UCSD-AML1 (cell line): ENCODE results near the gene SMAD6.
A peak's percentile ranks its signal among the peaks of the same experiment; 100 is the strongest.
"Not testable (repeated sequence)": the region's sequence is repeated elsewhere in the genome, so short reads cannot be mapped to it uniquely, and the experiment has no call there.

Experiments
- DNase-seq: peaks from one replicate; lab custom pipeline; 2025; ENCODE audit not compliant: unreplicated experiment; lab: John Stamatoyannopoulos, UW

The SMAD6 gene

DNA sequence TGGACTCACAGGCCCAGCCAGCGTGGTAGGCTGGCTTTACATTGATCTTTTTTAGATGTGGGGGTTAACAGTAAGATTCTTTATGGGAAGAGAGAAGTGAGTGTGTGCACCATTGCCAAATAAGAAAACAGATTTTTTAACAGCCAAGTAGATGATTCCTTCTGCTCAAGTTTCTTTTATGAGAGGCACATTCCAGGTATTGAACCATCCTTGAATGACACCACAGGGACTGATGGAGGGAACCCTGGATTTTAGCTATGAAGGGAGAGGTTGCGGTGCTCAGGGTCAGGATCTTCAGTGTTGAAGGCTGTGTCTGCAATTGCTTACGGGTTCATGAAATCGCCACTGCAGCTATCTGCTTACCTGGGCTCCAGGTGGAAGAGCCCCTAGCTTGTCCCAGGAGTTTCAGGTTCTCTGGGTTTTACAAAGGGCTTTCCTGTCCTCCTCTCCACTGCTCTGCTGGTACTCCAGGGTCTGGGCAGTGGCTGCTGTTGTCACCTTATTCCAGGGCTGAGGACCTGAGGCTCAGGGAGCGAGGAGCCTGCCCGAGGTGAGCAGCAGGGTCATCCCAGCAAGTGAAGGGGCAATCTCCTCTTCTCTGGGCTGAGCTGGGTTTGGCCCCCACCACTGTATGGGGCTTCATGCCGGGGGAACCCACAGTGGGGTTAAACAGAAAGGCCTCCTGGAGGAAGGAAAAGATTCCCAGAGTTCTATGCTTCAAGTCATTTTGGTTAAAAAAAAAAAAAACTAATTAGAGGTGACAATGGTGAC, 53.4 kb downstream of the SMAD6 start:
- DNase-seq, result no peak

DNA sequence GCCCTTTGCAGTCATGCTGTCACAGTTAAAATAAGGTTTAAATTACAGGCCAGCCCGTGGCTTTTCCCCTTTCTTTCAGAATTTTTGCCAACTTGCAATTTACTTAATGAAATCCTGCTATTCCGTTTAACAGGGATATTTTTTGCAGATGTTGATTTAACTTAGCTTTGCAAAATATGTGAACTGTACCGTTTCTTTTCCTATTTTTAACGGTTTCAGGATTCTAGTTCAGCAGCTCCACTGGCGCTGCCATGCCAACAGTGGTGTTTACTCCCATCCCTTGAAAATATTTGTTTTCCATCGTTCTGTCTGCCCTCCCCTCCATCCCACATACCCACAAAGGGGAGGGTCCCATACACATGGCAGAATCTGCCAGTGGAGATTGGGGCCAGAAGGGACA, 54.3 kb downstream of the SMAD6 start:
- DNase-seq, result no peak

DNA sequence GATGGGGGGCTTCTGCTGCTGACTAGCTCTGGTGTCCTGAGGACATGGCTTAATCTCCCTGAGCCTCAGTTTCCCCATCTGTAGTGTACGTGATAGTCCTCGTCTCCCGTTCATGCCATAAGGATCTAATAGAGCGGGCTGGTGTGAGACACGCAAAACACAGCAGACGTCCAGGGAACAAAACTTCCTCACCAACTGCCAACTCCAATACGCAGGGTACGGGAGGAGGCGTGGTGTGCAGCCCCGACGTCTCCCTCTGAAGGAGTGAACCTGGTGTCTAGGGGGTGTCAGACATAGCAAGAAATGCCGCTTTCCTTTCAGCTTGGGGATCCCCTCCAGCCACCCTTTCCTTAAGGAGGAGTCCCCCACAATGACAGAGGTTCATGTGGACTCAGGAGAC, 55.0 kb downstream of the SMAD6 start:
- no peak for DNase-seq

DNA sequence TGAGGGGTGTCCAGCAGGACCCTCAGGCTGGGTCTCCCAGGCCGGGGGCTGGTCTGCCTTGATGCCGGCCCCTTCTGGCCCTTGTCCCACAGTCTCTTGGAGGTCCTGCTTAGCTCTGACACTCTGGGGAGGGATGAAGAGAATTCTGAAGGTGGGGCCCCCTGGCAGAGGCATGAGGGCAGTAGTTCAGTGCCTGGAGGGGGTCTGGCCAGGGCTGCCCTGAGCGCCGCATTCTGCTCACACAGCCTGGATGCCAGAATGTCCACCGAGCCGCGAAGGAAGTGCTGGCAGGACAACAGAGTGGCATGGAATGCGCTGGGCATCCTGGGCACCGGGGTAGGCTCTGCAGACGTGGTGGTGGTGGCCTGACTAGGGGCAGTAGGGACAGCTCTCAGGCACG, 55.5 kb downstream of the SMAD6 start:
- no peak for DNase-seq

DNA sequence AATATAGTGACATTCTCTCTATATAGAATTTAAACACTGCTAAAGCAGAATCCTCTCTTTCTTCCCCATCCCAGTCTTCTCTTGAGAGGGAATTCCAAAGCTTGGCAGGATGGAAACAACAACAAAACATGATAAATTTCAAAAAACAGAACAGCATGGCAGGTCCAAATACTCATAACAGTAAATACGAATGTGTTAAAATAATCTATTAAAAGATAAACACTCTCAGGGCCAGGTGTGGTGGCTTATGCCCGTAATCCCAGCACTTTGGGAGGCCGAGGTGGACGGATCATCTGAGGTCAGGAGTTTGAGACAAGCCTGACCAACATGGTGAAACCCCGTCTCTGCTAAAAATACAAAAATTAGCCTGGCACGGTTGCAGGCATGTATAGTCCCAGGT, 56.2 kb downstream of the SMAD6 start:
- not testable (repeated sequence) for DNase-seq

DNA sequence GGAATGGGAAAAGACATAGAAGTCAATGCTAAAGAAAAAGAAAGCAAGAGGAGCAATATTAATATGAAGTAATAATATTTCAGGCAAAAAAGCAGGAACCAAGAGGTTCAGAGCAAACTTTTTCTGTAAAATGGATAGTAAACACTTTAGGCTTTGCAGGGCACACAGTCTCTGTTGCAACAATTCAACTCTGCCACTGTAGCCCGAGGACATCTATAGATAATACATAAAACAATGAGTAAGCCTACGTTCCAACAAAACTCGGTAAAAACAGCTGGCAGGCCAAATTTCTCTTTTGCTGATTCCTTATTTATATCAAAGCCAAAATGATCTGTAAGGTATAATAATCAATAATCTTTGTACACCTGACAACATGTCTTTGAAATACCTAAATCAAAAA, 56.8 kb downstream of the SMAD6 start:
- no peak for DNase-seq

DNA sequence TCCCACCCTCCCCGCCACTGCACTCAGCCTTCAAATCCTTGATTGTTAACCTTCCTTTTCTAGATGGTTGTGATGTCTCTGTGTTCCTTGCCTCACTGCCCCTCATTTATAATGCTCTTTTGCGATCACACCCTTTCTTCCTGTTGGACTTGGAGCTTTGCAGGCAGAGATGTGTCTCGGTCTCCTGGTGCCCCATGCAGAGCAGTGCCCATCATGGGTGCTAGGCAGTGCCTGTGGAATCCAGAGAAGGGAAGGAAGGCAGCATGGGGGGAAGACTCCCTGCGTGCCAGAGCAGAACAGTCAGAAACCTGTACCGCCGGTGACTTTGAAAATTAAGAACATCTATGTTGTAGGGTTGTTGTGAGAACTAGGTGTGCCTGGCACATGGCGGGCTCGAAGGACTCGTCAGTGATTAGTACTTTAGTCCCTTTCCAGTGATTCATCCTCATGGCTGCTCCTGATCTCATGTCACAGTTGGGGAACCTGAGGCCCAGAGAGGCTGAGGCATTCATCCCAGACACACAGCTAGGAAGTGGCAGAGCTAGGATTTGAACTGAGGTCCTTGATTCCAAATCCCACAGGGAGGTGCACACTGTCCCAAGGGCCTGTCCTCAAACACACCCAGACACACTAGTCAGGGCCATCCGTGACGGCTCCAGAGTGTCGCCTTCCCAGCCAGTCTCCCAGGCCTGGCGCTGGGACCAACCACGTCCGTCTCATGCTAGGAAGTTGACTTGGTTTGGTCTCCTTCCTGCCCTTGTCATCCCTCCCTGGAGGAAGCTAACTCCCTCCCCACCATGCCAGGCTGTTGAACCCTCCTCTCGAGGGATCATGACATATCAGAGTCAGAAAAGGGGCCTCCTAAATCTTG, 58.3 kb downstream of the SMAD6 start:
- DNase-seq, result no peak

DNA sequence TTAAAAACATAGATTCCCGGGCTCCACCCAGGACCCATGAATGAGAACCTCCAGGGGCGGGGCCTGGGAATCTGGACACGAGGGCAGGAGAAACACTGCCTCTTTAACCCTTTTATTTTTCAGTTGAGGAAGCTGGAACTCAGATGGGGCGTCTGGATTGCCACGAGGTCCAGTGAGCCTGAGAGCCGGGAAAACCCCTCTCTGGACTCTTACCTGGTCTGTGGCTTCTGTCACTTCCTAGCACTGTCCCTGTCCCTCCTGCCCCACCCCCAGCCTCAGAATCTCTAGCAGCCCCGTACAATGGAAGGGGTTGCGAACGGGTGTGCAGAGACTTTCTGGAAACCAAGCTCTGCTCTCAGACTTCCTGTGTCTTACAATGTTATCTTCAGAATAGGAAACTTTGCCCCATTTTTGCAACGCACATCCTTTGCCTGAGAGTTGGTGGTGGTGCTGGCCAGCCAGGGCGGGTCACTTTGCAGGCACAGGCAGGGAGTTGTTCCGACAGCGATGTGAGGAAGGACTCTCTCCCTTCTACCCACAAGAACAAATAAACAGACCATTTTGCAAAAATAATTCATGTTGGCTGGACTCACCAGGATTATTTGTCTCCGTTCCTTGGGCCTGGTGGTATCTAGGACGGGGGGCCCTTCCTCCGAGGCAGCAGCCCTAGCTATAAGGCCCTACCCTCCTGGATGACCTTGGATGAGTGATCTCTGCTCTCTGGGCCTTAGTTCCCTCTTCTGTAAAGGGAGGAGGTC, 59.1 kb downstream of the SMAD6 start:
- DNase-seq, result peak; percentile 39

DNA sequence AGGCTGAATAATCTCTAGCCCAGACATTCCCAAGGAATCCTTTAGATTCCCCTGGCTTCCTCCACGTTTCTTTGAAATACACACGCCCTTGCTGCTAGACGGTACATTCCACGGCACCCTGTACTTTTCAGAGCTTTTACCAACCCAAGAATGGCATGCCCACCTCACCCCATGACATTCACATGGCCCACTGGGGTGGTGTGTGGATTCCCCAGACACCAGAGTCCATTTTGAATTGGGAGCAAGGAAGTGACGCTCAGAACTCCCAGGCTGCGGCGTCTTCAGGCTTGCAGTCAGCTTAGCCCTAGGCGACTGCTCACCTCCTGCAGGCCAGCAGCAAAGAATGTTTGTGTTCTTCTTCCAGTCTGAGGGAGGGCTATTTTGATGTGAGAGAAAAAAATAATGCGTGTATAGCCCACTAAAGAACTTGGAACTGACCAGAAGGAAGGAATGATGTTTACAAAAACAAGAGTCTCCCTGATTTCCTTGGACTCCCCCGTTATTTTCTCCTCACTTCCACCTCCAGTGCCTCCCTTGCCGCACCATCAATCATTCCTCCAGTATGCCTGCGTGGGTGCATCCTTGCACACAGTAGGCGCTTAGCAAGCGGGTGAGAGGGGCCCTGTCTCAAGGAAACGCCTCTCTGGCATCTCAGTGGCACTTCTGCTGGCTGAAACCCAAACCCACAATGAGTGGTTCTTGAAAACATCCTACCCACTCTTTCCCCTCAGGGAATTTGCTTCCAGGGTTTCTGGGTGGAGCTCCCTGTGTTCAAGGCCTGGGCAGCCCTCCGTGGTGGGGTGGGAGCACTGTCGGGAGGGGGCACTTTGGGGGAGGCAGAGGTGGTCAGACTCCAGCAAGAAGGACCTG, 59.9 kb downstream of the SMAD6 start:
- no peak for DNase-seq

DNA sequence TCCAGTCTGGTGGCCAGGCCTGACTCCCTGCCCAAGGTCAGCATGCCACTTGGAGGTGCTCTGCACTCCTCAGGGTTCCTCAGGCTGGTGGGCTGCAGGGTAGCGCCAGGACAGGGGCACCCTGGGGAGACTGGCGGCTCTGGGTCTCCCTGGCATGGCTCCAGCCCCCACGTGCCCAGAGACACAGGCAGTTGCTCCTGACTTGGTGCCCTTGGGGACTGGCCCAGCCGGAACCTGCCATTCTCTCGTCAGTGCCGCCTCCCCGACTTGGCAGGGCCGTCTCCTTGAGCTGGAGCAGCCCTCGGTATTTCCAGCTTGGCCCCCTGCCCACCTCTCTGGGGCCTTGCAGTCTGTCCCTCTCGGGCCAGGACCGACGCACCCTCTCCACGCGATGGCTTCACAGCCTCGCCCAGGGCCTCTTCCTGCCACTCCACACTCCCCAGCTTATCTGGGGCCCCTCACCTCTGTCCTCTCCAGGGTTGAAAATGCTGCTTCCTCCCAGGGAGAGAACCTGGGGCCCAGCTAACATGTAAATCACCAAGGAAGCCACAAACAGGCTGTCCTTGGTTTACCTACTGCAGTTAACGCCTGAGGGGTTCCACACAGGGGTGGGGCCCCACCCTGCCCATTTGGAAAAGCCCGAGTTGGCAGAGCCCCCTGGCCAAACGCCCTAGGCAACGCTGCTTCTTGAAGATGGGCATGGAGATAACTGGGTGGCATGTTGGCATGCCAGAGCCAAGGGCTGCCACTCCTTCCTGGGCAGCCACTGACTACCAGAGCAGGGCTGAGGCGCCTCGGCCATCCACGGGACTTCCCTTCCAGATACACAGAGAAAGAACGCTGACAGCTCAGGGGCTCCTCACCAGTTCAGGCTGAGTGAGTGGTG, 61.4 kb downstream of the SMAD6 start:
- no peak for DNase-seq

DNA sequence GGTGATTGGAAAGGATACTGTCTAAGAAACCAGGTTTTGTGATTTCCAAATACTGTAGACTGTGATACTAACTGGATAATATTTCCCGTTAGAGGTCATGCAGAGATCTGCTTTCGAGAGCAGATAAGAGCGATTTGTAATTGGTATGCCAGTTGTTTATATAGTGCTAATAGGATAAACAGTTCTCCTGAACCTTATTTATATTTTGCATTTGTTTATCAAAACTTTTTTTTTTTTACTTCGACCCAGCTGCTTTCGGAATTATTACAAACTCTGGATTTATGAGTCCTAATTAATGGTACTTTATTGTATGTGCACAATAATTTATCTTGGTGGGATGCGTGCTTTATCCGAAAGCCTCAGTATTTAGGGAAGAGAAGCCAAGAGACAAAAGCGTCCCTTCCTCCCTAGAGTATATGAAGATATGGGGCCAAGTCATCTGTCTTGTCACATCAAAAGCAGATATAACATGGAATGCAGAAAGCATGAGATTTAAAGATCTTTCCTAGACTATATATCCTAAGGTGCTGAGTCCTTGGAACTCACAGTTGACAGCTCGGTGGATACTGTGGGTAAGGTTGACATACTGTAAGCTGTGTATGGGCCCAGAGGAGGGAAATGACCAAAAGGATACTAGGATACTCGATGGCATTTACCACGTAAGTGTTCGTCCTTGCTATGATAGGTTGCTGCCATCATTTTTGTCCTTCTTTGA, 62.2 kb downstream of the SMAD6 start:
- no peak for DNase-seq

DNA sequence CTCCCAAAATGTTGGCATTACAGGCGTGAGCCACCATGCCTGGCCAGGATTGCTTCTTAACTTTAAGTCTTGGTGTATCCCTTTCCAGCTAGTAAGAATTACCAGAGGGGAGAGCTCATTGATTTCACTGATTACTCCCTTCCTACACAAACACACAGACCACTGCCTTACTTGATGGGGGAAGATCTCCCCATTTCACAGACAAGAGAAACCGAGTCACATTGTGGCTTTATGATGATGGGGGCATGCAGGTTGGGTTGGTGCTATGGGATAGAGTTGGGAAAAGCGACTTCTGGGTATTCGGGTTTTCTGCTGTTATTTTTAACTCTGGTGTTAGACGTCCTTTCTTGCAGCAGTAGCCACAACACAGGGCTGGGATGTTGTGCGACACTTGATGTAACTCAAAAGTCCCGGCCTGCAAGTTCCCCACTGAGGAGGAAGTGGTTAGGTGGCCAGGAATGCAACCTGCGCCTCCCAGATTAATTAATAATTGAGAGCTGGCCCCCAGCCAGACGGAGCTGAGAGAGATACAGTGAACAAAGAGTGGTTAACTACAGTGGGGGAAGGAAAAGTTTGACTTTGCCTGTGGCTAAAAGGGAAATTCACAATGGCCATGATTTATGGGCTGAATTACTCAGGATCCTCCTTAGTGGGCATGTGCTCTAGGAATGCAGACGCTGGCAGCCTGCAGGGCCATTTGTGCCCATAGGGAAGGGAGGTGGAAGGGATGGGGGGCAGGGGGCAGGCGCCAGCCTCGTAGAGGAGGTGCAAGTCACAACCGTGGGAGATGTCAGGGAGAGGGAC, 63.6 kb downstream of the SMAD6 start:
- DNase-seq, result peak; percentile 88

DNA sequence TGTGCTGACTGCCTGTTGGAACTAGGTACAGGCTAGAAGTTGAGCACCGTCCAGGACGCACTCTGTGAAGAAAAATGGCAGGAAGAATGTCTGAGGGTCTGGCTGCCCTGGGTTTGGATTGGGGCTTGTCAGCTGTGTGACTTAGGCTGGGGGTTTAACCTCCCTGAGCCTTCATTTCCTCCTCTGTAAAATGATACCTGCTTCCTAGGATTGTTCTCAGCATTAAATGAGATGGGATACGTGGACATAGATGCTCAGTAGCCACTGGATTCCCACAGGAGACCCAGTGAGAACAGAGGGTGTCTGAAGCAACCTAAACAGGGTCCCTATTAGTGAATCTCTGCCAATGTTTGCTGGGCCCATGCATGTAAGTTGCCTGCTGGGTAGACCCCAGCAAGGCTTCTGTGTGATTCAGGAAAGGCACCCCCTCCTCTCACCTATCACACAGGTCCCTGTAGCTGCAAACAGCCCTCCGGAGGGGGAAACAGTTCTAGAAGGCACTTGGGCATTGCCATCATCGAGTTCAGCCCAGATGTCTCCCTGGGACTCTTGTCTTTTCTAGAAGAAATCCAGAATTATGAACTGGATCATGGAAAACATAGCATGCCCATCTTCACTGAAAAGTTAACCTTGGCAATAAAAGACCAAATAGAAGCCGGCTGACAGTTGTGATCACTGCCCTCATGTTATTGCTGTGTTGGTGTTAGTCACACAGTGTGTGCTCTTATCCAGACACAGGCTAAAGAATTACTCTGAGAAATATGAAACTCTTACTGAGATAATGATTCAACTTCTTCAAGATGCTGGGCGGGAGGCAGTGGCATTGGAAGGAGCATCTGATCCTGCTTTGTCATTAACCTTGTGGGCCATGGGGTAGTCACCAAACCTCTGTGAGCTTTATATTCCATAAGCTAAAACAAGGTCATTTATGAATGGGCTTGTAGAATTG, 64.5 kb downstream of the SMAD6 start:
- DNase-seq, result no peak

DNA sequence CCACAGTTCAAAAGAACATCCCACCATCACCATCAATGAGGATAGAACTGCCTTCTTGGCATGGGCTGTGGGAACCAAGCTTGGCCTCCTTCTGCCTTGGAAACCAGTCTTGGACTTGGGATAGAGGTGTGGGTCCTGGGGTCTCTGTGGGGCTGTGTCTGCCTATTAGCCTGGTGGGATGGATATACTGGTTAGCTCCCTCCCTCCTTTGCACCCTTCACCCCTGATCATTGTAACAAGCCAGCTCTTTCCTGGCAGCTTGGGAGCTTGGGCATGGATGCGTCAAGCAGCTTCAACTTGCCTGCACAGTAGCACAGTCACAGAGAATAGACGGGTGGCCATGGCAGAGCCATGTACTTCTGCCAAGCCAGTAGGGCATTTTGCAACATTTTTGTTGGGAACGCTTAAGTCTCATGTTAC, 65.2 kb downstream of the SMAD6 start:
- DNase-seq, result no peak

DNA sequence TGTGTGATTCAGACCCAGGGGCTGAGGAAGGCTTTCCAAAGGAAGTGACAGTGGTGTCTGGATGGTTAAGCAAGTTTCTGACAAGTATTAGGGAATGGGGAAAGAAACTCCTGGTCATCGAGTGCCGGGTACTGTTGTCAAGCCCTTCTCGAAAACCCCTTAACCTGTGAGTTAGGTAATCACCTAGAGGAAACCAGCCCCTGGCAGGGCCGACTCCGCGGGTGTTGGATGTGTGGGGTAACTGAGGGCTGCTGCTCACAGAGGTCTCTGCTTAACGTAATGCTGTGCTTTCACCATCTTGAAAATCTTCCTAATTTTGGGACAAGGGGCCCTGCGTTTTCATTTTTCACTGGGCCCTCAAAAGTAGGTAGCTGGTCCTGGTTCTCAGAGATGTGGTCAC, 67.0 kb downstream of the SMAD6 start:
- DNase-seq, result no peak

DNA sequence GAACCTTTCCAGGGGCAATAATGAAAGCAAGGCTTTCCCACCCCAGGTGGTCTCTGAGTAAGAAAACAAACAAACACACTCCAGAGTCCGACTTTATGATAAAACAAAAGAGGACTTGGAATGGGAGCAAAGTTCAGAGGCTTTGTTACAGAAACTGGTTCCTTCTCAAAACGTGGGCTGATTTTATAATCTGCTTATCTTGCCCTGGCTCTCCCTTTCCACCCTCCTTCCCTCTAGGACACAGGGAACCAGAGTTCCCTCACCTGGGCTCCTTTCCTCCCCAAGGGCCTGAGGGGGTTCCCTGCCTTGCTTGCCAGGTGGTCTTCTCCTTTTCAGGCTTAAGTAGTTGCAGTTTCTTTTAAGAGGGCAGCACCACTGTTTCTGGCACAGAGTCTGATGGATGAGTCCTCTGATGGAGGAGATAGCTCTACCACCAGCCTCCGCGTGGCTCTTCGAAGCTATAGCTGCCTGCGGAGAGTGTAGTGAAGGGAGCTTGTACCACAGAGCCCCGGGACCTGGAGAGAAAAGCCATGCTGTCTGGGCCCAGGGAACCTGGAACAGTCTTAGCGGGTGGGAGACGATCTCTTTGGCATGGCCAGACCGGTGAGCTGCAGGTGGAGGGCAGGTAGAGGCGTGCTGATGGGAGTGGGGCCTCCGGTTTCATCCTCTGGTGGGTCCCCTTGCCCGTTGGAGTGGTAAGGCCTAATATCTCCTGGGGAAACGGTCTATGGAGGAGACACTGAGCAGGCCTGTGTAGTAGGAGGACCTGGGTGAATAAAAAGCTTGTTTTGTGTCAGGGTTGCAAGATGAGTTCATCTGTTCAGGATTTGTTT, 68.7 kb downstream of the SMAD6 start:
- no peak for DNase-seq
